ENCODE results near the gene LSM5. TPM values are rescaled to one million over a fixed set of nuclear protein-coding genes. Genes with fewer than 3 reads are reported as not detected.

The LSM5 gene
- total and polyA plus RNA-seq, 9 of the 15 experiments (the other 6 are each of a cell fraction or from before 2014, with no cell fraction given): 36.3 to 620 (median 186) TPM

DNA sequence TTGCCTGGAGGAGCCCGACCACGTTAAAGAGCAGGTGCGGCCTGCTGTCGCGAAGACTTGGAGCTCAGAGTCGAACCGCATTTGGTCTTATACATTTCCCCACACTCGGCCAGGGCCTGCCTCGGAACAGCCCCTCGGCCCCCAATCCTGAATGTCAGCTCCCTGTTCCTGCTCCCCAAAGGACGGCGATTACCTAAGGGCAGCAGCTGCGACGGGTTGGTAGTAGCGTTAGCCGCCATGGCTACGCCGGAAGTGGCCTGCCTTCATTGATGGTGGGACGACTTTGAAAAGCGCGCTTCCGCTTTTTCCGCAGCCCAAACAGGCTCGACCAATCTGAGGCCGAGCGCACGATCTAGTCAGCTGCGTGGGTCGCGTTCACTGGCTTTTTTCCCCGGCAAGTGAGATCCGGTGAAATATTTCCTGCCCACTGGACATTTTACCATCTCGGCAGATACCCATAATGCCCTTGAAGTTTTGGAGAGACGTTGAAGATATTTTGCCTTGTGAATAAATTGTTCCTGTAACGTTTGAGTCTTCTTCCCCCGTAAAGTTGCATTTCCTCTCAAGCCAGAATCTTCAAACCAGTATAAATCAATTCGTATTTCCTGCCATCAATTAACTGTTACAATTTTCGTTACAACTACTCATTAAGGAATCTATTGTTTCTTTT lies at the start of gene LSM5 (continued):
- TF ChIP-seq ZNF79 (CRISPR knock-in tag; IDR thresholded peaks at IDR 0.05; ENCODE audit: low read depth) (no peak), ZBTB49 (CRISPR knock-in tag; IDR thresholded peaks at IDR 0.05; ENCODE audit: borderline replicate concordance) (no peak; the same call in 1 of the 2 replicates), THAP7 (CRISPR knock-in tag; IDR thresholded peaks at IDR 0.05) (no peak), ZNF311 (CRISPR knock-in tag; IDR thresholded peaks at IDR 0.05) (no peak), ZNF512 (tag; IDR thresholded peaks at IDR 0.05) (no peak; the same call in 1 of the 2 replicates), SAFB2 (IDR thresholded peaks at IDR 0.05; ENCODE audit: borderline replicate concordance, low read depth, low read length, severe bottlenecking) (no peak), SMAD4 (CRISPR knock-in tag; conservative IDR thresholded peaks at IDR 0.05) (peak; percentile 39; the same call in 1 of the 2 replicates), SNAPC5 (CRISPR knock-in tag; IDR thresholded peaks at IDR 0.05) (no peak), ZMIZ1 (IDR thresholded peaks at IDR 0.05; ENCODE audit: low read depth in 2 of 2, low read length in 2 of 2) (peak in 1 of 2 experiments; percentile 93; a peak in 2 of 4 replicates), SMC3 (conservative IDR thresholded peaks at IDR 0.05; ENCODE audit: insufficient read depth, low read depth, low read length) (0 out of 2 replicates have a peak, but pooled peaks have one; percentile 17), BRD9 (IDR thresholded peaks at IDR 0.05; ENCODE audit: low read depth, partially characterized antibody) (peak; percentile 78), ZSCAN32 (CRISPR knock-in tag; IDR thresholded peaks at IDR 0.05) (no peak), GTF2E2 (tag; IDR thresholded peaks at IDR 0.05) (peak; percentile 94), MCM3 (IDR thresholded peaks at IDR 0.05) (no peak), ZEB2 (IDR thresholded peaks at IDR 0.05) (peak; percentile 90), ERF (CRISPR knock-in tag; IDR thresholded peaks at IDR 0.05) (no peak), SNRNP70 (optimal IDR thresholded peaks at IDR 0.05; ENCODE audit: low read depth, low read length) (no peak)
- TF ChIP-seq, protein P1, sequence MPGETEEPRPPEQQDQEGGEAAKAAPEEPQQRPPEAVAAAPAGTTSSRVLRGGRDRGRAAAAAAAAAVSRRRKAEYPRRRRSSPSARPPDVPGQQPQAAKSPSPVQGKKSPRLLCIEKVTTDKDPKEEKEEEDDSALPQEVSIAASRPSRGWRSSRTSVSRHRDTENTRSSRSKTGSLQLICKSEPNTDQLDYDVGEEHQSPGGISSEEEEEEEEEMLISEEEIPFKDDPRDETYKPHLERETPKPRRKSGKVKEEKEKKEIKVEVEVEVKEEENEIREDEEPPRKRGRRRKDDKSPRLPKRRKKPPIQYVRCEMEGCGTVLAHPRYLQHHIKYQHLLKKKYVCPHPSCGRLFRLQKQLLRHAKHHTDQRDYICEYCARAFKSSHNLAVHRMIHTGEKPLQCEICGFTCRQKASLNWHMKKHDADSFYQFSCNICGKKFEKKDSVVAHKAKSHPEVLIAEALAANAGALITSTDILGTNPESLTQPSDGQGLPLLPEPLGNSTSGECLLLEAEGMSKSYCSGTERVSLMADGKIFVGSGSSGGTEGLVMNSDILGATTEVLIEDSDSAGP (CRISPR knock-in tag; IDR thresholded peaks at IDR 0.05): peak; percentile 73

Data from K562 (cell line).